Calu3 (cell line): ENCODE data around the gene INO80E. TPM values are rescaled to one million over a fixed set of nuclear protein-coding genes. Genes with fewer than 3 reads are reported as not detected.

Source experiments
- BruUV-seq: library from RNA; stranded (reverse); fragments of 400-500 nt; replicated peaks from 2 replicates; lab custom pipeline; 2021; lab: Mats Ljungman, UMichigan
- CTCF ChIA-PET: fragments of 300-600 bp; sonication (Branson Sonifier 250); formaldehyde crosslinking; loops from one replicate; lab custom pipeline; 2022; ENCODE audit warnings: antibody characterized with exemption; lab: Charles Lee
- DNase-seq: peaks from one replicate; pipeline ENCODE4 v3.0.0; 2022
- H3K27ac Mint-ChIP-seq: one replicate; pipeline ENCODE4 v1.8.0; 2022; ENCODE audit warnings: mixed read lengths; ENCODE audit not compliant: unreplicated experiment
- H3K27me3 Mint-ChIP-seq: one replicate; pipeline ENCODE4 v1.8.0; 2022; ENCODE audit warnings: mixed read lengths; ENCODE audit not compliant: unreplicated experiment
- H3K36me3 Mint-ChIP-seq: one replicate; pipeline ENCODE4 v1.8.0; 2022; ENCODE audit warnings: mild to moderate bottlenecking, moderate library complexity, mixed read lengths; ENCODE audit not compliant: insufficient read depth, unreplicated experiment
- H3K4me1 Mint-ChIP-seq: one replicate; pipeline ENCODE4 v1.8.0; 2022; ENCODE audit warnings: mild to moderate bottlenecking, low read depth, mixed read lengths; ENCODE audit not compliant: unreplicated experiment
- H3K4me3 Mint-ChIP-seq: one replicate; pipeline ENCODE4 v1.8.0; 2022; ENCODE audit warnings: mild to moderate bottlenecking, low read depth, moderate library complexity, mixed read lengths; ENCODE audit not compliant: unreplicated experiment
- H3K9me3 Mint-ChIP-seq: one replicate; pipeline ENCODE4 v1.8.0; 2022; ENCODE audit warnings: low read depth, mixed read lengths; ENCODE audit not compliant: unreplicated experiment
- CTCF ChIP-seq: fragments of 200-600 bp; IDR thresholded peaks from one replicate; pipeline ENCODE4 v1.8.0; 2022; ENCODE audit warnings: antibody characterized with exemption; ENCODE audit not compliant: unreplicated experiment
- intact Hi-C: fragments of 100-400 bp; cut with micrococcal nuclease; formaldehyde crosslinking; loops from one replicate; pipeline ENCODE4 v1.10.0; 2022; ENCODE audit not compliant: unreplicated experiment
- total RNA-seq: library from RNA; stranded (reverse); gene quantifications from 2 replicates; pipeline ENCODE4 v1.2.3, GENCODE V29; 2022

The INO80E gene
- total RNA-seq, 1 experiment from 2014 or later, result 107 TPM

GRCh38 chr16:29986231-29986630 lies 9.8 kb upstream of the INO80E start:
- Mint-ChIP-seq H3K27me3 (no peaks in the 10 kb centered on the region), H3K27ac (no peak overlapping the region), H3K36me3 (peaks cover 49% of the 10 kb centered on the region), H3K9me3 (no peaks in the 10 kb centered on the region), H3K4me3 (no peak overlapping the region), H3K4me1 (no peaks in the 10 kb centered on the region)
- intact Hi-C loops, result no loop called here
- no peak for DNase-seq
- CTCF ChIA-PET, result no interaction called here
- BruUV-seq, result no TSS peak
- TF ChIP-seq CTCF, result no peak

DNA sequence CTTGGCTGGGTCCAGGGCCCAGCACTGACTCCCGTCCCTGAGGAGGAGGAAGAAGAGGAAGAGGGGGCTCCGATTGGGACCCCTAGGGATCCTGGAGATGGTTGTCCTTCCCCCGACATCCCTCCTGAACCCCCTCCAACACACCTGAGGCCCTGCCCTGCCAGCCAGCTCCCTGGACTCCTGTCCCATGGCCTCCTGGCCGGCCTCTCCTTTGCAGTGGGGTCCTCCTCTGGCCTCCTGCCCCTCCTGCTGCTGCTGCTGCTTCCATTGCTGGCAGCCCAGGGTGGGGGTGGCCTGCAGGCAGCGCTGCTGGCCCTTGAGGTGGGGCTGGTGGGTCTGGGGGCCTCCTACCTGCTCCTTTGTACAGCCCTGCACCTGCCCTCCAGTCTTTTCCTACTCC lies 9.1 kb upstream of the INO80E start:
- BruUV-seq, result no TSS peak
- no peak for DNase-seq
- Mint-ChIP-seq H3K27ac (no peak overlapping the region), H3K9me3 (no peaks in the 10 kb centered on the region), H3K27me3 (no peaks in the 10 kb centered on the region), H3K36me3 (peaks cover 49% of the 10 kb centered on the region), H3K4me1 (no peaks in the 10 kb centered on the region), H3K4me3 (no peak overlapping the region)
- no peak for TF ChIP-seq CTCF
- CTCF ChIA-PET, result interaction anchor here (1.2 kb wide), 1 partner anchor 11 kb away, joined by 3 read pairs; no protein-coding TSS in a partner anchor
- intact Hi-C loops, result no loop called here

- BruUV-seq, result no TSS peak
- Mint-ChIP-seq H3K4me3 (no peak overlapping the region), H3K9me3 (no peaks in the 10 kb centered on the region), H3K27me3 (no peaks in the 10 kb centered on the region), H3K36me3 (peaks cover 44% of the 10 kb centered on the region), H3K4me1 (no peaks in the 10 kb centered on the region), H3K27ac (no peak overlapping the region)
- DNase-seq, result no peak
- intact Hi-C loops, result no loop called here
- CTCF ChIA-PET, result interaction anchor here (1.2 kb wide), 1 partner anchor 12 kb away, joined by 3 read pairs; no protein-coding TSS in a partner anchor
- TF ChIP-seq CTCF, result no peak
These were observed 8.5 kb upstream of the INO80E start for GRCh38 chr16:29987371-29988085.

GRCh38 chr16:29988346-29989075 lies 7.5 kb upstream of the INO80E start:
- Mint-ChIP-seq H3K27me3 (no peaks in the 10 kb centered on the region), H3K9me3 (no peaks in the 10 kb centered on the region), H3K27ac (no peak overlapping the region), H3K4me1 (no peaks in the 10 kb centered on the region), H3K36me3 (peaks cover 41% of the 10 kb centered on the region), H3K4me3 (no peak overlapping the region)
- no TSS peak for BruUV-seq
- DNase-seq, result no peak
- intact Hi-C loops, result no loop called here
- CTCF ChIA-PET, result interaction anchor here (1.2 kb wide), 1 partner anchor 13 kb away, joined by 3 read pairs; no protein-coding TSS in a partner anchor
- no peak for TF ChIP-seq CTCF
